Measurements from ENCODE around the gene ACTL10.

ACTL10 gene

DNA sequence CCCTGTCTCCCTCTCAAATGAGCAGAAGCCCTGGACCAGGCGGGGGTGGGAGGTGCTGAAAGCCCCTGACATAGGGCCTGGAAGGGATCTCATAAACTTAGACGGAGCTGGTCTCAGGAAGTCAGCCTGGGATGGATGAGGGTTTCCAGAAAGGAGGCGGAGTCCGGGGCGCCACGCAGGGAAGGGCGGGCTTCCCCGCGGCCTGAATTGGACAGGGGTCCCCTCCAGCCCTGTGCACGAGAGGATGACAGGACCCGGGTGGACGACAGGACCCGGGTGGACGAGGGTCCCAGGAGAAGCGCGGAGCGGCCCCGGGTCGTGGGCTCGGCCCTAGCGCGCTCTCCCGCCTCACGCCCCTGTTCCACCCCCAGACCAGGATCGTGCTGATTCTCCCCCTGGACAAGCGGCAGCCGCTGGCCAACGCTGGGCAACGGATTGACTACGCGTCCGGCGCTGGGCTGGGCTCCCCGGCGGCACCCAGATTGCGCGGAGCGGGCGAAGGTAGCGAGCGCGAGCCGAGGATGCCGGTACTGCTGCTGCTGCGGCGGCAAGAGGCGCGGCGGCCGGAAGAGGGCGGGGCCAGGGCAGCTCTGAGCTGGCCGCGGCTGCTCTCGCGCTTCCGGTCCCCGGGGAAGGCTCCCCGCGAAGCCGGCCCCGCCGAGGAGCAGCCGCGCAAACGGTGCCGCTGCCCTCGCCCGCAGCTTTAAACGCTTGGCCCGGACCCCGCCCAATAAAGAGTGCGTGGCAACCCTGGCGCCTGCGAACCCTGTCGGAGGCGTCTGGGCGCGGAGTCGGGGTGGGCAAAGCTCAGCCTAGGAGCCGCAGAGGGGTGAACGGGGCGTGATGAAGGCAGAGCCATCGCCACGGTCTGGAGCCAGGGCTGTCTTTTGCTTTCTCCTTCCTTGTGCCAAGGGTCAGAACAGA, 3.3 kb upstream of the ACTL10 start:
- peak; percentile 78 to 84 for DNase-seq (ENCODE audit: low read depth in 2 of 2)

DNA sequence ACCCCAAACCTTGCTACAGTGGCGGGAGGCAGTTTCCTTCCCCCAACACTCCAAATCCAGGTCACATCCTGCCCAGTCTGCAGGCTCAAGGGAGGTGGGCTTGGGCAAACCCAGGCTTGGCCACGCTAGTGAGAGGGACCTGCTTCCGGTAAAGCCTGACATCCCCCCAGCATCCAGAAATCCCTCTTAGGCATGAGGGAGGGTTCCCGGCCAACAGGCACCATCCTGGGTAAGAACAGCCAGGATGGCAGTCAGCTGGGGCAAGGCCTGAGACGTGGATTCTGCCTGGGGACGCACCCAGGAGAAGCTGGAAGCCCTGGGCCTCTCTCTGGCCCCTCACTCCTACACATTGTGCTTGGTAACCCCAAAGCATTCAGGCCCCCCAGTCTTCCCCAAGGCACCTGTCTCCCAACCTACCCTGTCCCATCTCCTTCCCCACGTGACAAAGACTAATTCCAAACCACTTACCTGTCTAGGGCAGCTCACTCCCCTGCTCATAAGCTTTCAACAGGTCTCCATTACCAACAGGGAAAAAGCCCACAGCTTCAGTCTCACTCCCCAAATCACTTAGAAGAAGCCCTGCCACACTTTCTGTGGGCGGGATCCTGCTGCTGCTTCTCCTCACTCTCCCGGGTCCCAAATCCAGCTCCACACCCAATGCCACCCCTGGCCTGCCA, 2.5 kb upstream of the ACTL10 start:
- no peak for DNase-seq (ENCODE audit: low read depth in 2 of 2)

DNA sequence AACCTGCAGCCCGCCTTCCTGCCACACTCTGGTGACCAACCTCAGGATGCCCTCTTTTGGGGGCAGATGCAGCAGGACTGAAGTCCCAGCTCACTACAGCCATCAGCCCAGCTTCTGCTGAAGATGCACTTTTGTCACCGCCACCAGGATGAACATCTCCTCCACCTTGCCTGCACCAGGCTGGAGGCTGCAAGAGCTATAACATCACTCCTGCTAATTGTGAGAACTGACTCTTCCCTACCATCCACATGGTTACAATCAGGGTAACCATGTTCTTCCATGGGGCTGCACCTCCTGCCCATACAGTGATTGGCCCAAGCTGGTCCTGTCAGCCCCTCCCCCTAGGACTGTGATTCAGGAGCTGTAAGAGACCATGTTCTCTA, 2.0 kb upstream of the ACTL10 start:
- no peak for DNase-seq (ENCODE audit: low read depth in 2 of 2)

DNA sequence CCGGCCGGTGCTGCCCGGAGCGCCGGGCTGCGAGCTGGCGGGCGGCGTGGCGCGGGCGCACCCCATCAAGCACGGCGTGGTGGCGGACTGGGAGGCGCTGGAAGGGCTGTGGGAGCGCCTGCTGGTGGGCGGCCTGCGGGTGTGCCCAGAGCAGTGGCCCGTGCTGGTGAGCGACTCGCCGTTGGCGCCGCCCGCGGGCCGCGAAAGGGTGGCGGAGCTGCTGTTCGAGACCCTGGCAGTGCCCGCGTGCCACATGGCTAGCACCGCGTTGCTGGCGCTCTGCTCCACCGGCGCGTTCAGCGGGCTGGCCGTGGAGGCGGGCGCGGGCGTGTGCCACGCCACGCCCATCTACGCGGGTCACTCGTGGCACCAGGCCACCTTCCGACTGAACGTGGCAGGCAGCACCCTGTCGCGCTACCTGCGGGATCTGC, 517 bp downstream of the ACTL10 start:
- no peak for DNase-seq (ENCODE audit: low read depth in 2 of 2)

DNA sequence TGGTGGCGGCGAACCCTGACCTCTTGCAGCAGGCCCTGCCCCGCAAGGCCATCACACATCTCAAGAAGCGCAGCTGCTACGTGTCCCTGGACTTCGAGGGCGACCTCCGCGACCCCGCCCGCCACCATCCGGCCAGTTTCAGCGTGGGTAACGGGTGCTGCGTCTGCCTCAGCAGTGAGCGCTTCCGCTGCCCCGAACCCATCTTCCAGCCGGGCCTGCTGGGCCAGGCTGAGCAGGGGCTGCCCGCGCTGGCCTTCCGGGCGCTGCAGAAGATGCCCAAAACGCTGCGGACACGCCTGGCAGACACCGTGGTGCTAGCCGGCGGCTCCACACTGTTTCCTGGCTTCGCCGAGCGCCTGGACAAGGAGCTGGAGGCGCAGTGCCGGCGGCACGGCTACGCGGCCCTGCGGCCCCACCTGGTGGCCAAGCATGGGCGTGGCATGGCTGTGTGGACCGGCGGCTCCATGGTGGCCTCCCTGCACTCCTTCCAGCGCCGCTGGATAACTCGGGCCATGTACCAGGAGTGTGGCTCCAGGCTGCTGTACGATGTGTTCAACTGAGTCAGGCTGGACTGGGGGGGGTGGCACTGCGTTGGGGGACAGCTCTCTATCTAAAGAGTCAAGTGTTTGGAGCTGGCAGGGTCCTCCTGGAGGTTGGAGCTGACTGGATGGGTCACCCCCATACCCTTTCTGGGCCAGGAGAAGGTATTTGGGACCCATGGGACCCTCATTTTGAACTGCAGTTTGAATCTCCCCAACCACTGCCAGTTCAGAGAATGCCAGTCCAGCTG, 1.1 kb downstream of the ACTL10 start:
- DNase-seq (ENCODE audit: low read depth in 2 of 2), result peak; percentile 71 to 74

DNA sequence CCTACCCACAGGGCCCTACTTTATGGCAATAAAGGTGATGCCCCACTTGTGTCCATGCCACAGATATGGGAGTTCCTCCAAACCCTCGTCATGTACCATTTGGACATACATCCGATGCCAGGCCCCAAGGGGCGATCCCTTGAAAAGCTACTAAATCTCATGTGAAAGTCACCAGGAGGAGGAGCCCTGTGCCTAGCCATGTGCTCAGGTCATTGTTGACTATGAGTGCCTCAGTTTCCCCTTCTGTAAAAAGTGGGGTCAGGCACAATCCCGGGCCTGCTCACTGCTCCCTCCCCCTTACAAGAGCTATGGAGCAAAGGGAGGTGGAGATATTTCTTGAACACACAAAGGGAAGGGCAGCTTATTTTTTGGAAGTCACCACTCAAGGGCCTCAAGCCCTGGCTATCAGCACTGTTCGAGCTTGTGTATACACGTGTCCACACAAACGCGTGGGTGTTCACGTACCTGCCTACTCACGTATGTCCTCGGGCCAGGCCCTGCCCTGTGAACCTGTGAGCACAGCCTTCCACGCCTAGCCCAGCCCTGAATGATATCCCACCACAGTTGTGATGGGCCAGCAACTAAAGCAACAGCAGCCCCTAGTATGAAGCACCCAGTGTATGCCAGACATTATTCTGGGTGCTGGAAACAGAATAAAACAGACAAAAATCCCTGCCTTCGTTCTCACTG, 1.9 kb downstream of the ACTL10 start:
- no peak for DNase-seq (ENCODE audit: low read depth in 2 of 2)

DNA sequence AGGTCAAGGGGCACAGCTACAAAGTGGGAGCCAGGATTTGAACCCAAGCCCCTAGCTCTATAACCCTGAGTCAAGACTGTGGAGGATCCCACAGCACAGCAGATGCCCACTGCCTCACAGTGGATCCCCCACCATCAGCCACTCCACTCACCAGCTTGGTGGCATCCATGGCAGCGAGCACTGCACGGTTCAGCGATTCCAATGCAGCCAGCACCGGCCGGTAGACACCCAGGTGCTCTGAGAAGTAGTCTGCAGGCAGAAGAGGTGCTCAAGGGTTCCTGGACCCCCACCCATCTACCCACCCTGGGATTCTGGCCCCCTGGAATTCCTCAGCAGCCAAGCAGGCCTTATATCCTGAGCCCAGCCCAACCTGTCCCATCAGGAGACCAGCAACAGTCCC, 2.5 kb downstream of the ACTL10 start:
- no peak for DNase-seq (ENCODE audit: low read depth in 2 of 2)

DNA sequence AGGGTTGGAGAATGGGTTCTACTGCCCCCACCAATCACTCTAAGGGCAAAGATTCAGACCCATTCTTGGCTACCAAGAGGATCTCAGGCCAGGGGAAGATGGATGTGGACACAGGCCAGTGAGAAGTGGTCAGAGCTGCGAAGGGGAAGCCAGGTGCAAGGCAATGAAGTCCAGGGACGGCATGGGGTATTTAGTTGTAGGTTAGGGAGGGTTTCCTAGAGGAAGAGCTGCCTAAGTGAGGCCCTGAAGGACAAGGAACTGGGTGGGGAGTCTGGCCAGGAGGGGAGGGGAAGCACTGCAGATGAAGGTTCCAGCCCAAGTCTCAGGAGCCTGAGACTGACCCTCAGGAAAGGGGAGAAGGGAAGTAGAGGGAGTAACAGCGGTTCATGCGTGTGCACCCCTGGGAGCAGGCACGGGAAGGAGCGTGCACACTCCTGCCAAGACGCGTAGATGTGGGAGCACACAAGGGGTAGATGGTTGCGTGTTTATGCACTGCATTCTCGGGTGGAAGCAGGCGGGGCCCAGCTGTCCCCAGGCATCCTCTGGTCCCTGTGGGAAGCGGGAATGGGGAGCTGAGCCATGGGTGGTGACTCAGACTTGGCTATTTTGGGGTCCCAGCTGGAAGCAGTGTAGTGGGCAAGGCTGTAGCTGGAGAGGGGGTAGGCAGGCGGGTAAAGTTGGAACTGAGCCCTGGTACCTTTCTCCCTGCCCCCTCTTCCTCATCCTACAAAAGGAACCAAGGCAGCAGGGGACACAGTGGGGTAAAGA, 3.3 kb downstream of the ACTL10 start:
- no peak for DNase-seq (ENCODE audit: low read depth in 2 of 2)

DNA sequence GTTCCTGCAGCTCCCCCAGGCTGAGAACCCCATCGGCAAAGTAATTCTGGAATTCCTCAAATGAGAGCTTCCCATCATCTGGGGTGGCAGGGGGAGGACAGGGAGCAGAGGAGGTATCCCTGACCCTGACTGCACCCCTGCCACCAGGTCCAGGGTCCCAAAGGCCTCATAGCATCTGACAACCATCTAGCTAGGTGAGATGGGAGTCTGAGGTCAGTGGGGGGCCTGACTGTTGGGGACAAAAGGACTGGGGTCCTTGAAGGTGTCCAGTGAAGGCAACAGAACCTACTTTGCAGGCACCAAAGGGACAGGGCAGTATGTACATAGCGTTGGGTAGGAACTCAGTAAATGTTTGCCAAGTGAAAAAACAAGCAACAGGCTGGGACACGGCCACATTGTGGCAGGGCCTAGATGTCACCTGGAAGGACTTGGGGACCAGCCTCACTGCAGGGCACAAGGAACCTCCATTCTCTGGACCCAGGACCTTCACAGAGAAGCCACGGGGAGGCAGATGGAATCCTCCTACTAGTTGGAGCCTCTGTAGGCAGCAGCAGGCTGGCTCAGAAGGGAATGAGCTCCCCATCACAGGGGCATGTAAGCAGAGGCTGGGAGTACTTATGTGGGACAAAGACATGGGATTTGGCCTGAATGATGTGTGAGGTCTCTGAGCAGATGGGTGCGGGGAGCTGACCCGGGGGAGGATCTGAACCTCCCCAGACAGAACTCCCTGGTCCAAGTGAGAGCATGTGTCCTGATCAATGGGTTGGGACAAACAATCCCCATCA, 4.2 kb downstream of the ACTL10 start:
- no peak for DNase-seq (ENCODE audit: low read depth in 2 of 2)

DNA sequence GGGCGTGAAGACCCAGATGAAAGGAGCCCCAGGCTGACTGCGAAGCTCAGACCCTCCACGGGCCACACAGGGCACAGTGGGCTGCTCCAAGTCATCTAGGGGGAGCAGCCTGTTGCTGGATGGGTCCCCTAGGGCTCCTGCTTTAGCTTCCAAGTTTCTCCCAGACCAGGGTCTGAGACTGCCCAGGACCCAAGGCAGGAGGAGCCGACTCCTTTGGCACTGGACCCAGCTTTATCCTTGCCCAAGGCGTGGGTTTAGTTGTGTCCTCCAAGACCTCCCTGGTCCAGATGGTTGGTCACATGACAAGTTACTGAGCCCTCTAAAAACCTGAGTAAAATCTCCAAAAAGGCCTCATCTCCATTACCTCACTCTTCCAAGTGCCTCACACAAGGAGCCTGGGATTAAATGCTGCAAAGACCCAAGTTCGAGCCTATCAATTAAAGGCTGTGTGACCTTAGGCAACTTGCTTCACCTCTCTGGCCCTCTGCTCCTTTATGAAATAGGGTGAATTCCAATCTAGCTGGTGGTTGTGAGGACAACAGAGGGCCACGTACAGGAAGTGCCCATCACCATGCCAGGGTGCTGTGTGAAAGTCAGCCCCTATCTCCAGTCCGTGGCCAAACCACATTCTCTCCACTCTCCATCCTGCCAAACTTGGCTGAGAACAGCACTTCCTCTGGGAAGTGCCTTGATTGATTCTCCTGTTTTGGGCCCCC, 5.0 kb downstream of the ACTL10 start:
- no peak for DNase-seq (ENCODE audit: low read depth in 2 of 2)

DNA sequence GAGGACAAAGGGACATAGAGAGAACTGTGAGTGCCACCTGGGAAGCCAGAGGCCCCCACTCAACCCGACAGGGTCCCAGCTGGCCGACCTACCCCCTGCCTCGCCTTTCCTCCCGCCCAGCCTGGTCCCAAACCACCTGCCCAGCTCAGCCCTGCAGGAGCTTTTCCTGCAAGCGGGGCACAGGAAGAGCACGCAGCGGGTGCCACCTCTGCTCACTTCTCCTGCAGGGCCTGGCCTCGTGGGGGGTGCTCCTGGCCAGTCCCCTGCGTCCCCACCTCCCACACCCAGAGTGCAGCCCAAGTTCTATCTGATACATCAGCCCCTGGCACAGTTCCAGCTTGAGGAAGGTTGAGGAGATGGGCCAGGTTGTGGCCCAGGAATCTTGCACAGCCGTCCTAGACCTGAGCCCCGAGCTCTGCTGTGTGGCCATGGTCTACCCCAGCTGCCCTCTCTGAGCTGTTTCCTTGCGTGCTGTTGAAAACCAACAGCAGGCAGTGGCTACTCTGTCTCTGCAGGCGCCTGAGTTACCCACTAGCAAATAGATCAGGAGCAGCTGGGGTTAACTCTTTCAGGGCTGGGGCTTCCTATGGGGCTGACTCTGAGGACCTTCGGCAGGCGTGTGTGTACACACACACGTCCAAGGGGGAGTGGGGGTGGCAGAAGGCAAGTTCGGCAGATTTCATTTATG, 5.8 kb downstream of the ACTL10 start:
- no peak for DNase-seq (ENCODE audit: low read depth in 2 of 2)

DNA sequence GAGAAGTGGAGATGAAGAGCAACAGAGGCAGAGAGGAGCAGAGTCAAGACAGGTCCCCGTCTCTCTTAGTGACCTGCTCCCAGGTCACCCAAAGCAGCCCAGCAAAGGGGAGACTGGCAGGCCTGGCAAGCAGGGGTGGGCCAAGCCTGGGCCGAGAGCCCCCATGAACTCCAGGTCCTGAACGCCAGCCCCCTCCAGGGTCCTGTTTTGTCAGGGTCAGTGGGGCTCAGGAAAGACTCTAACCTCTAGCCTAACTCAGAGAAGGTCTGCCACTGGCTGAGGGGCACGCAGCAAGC, 6.3 kb downstream of the ACTL10 start:
- DNase-seq (ENCODE audit: low read depth in 2 of 2), result no peak

DNA sequence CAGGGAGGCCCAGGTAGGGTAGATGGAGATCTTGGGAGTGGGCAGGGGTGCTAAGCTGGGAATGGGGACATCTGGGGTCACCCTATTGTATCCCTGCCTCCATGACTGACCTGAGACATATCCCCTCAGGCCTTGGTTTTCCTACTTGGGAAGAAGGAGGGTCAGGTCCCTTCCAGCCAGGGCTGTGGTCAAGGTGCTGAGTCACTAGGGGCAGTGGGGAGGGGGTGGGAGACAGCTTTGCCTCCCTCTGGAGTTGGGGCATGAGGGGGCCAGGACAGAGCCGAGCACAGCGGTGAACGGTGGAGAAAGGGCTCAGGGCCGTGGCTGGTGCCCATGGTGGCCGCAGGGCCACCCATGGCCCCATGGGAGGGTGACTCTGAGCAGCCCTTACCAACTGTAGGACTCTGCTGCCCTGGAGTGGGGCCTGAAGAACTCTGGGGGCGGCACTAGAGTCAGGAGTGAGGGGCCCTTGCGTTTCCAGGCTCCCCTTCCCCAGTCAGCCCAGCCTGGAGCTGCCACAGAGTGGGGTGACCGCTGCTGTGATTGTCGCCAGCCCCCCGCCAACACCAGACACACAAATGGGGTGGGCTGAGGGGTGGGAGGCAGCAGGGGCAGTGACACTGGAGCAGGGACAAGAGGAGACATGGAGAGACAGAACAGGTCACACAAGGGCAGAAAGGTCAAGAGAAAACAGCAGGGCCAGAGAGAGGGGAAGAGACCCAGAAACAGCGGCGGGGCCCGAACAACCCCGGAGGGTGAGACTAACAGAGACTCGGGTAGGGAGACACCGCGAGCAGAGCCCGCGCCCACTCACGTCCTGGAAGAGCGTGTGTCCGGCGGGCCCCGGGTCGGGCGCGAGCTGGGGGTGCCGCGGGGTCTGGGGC, 6.9 kb downstream of the ACTL10 start:
- no peak for DNase-seq (ENCODE audit: low read depth in 2 of 2)

DNA sequence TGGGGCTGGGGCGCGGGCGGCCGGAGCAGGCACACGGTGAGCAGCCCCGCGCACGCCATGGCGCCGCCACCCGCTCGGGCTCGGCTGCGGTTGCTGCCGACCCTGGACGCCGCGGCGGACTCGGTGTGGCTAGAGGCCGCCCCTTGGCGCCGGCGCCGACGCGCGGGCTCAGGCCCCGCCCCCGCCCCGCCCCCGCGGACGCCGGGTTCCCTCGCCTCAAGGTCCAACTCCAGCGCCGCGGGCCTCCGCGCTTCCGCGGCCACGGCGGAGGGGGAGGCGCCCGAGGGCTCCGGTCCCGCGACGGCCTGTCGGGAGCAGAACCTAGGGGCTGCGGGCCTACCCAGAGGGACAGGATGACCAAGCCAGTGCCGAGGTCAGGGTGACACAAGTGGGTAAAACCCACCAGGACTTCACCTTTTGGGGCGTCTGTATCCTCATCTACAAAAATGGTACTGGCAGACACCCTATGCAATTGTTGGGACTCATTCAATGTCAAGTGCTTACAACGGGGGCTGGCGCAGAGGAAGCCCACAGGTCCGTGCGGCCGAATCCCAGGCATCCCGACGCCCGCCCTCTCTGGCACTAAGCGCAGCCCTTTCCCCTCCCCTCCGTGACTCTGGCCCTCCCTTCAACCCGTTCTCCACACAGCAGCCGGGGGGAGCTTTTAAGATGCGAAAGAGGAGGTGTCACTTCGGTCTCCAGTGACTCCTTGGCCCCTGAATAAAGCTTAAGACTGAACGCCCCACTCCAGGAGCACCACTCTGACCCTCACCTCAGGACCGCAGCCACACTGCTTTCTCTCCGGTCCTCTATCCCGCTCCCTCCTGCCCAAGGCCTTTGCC, 7.8 kb downstream of the ACTL10 start, which contains the start of gene NECAB3:
Gene NECAB3, minus strand, starts transcription at position 135 of the 842 bp plus-strand sequence. Its CDS starts 76 bp downstream, at position 59.
- peak; percentile 55 to 62 for DNase-seq (ENCODE audit: low read depth in 2 of 2)

DNA sequence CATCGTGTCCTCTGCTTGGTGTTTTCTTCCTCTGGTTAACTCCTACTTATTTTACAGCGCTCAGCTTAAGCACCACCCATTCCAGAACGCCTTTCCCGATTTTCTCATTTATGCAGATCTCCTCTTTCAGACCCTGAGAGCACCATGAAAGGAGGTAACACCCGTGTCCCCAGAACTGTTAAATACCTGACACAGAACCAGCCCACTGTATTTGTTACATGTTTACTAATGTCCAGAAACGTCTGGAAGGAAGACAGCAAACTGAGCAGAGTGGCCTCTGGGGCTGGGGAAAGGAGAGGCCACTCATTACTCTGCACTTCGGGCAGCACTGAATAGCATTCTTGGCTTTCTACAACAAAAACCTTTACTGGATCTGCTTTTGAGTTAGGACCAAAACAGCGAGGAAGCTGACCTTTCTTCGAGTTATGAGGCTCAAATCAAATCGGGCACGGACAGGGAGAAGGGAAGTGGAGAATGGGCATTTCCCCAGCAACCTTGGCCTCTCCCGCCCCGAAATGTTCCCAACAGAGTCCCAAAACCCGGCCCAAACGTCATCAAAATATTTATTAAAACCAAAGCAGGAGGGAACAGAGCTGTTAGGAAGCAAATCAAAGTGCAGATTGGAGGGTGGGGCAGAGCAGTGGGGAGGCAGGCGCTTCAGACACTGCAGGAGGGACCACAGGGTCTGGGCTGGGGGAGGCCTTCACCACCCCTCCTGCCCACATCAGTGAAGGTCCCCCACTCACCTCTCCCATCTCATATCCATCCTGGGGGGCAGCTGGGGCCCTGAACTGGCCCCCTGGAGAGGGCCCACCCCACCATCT, 8.6 kb downstream of the ACTL10 start:
- DNase-seq (ENCODE audit: low read depth in 2 of 2), result no peak

DNA sequence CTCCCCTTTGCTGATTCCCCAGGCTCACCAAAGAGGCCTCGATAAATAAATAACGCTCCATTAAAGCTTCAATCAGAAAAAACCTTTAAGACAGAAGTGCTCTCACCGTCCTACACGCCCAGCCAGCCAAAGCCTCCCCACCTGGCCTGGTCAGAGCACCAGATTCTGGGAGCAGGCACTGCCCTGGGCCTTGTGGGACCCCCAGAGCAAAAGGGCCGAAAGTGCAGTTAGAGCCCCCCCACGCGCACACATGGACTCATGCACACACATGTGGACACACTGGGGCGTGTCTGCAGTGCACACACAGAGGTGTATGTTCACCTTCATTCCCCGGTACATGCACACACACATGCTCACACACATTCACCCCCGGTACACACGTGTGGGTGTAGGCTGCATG, 9.4 kb downstream of the ACTL10 start:
- no peak for DNase-seq (ENCODE audit: low read depth in 2 of 2)

Data from stimulated activated CD4-positive, alpha-beta T cell treated with anti-CD3 and anti-CD28 coated beads, Interleukin-4, amount 100 ng/mL, for 48 hours (primary cell).